ENCODE measurements around the gene C17orf58.
"Not testable (repeated sequence)": the region's sequence is repeated elsewhere in the genome, so short reads cannot be mapped to it uniquely, and the experiment has no call there.

- TF ChIP-seq CTCF, POLR2A (IDR thresholded peaks at IDR 0.05): not testable (repeated sequence)
These were observed 24.5 kb upstream of the C17orf58 start for GRCh38 chr17:68020791-68021190.
